H1 (cell line): ENCODE measurements around the gene CDKN1B. TPM values are rescaled to one million over a fixed set of nuclear protein-coding genes. Genes with fewer than 3 reads are reported as not detected.

Source experiments
- CTCF ChIA-PET: fragments of 300-600 bp; sonication (Branson Sonifier 250); formaldehyde crosslinking; loops from one replicate; lab custom pipeline; 2021; ENCODE audit not compliant: partially characterized antibody; lab: Charles Lee
- POLR2A ChIA-PET: fragments of 300-600 bp; sonication (Branson Sonifier 250); formaldehyde crosslinking; loops from one replicate; lab custom pipeline; 2021; ENCODE audit warnings: inconsistent platforms; ENCODE audit not compliant: partially characterized antibody; lab: Charles Lee
- DNase-seq, 2 experiments: peaks; one replicate each; pipeline versions ENCODE4 v3.0.0 to v3.0.0-alpha.2; 2010 to 2022; ENCODE audit warnings: low spot score in 2 of 2, low read depth in 1 of 2, mixed read lengths in 1 of 2
- FAIRE-seq: peaks from 2 replicates; lab custom pipeline; 2011; peaks lifted over from hg19 to GRCh38; lab: Jason Lieb, UNC
- H2AFZ ChIP-seq: 2 replicates; pipeline ENCODE4 v1.8.1; 2012; ENCODE audit warnings: low read length, inconsistent platforms
- H2AK5ac ChIP-seq: 2 replicates; pipeline ENCODE4 v1.6.1; 2013; ENCODE audit warnings: low read depth, low read length
- H2BK120ac ChIP-seq: replicated peaks from 2 replicates; pipeline ENCODE3; 2013; ENCODE audit warnings: low read depth, low read length, inconsistent platforms
- H2BK12ac ChIP-seq: 2 replicates; pipeline ENCODE4 v1.6.1; 2013; ENCODE audit warnings: low read depth, low read length
- H2BK15ac ChIP-seq: 2 replicates; pipeline ENCODE4 v1.6.1; 2013; ENCODE audit warnings: low read length
- H2BK20ac ChIP-seq: 2 replicates; pipeline ENCODE4 v1.6.1; 2013; ENCODE audit warnings: low read length
- H2BK5ac ChIP-seq: 2 replicates; pipeline ENCODE4 v1.6.1; 2013; ENCODE audit warnings: low read depth, low read length
- H3K14ac ChIP-seq: 2 replicates; pipeline ENCODE4 v1.6.1; 2013; ENCODE audit warnings: inconsistent platforms; ENCODE audit not compliant: insufficient read length
- H3K18ac ChIP-seq: 2 replicates; pipeline ENCODE4 v1.6.1; 2013; ENCODE audit warnings: low read length; ENCODE audit errors: extremely low read depth
- H3K23ac ChIP-seq: 2 replicates; pipeline ENCODE4 v1.6.1; 2013; ENCODE audit warnings: inconsistent platforms; ENCODE audit not compliant: insufficient read length
- H3K23me2 ChIP-seq: 2 replicates; pipeline ENCODE4 v1.6.1; 2013; ENCODE audit warnings: low read depth, low read length
- H3K27ac ChIP-seq: 2 replicates; pipeline ENCODE4 v1.6.1; 2011; ENCODE audit warnings: low read depth, low read length, inconsistent platforms
- H3K27me3 ChIP-seq, 4 experiments: replicated peaks in 1 of 4; 1 replicate in 1 of 4; 2 replicates in 3 of 4; pipeline versions ENCODE4 v1.6.1 to v1.8.1; 2011 to 2013; ENCODE audit warnings: low read length in 3 of 4, mild to moderate bottlenecking in 3 of 4, inconsistent platforms in 2 of 4, mixed read lengths in 2 of 4, moderate library complexity in 1 of 4; ENCODE audit not compliant: control insufficient read depth in 3 of 4, insufficient read depth in 3 of 4; ENCODE audit errors: extremely low read depth in 1 of 4
- H3K36me3 ChIP-seq, 4 experiments: 2 replicates each; pipeline versions ENCODE4 v1.6.1 to v1.8.1; 2011 to 2013; ENCODE audit warnings: mild to moderate bottlenecking in 4 of 4, low read length in 3 of 4, moderate library complexity in 2 of 4, control low read depth in 1 of 4, inconsistent platforms in 1 of 4; ENCODE audit not compliant: insufficient read depth in 4 of 4, control insufficient read depth in 2 of 4
- H3K4ac ChIP-seq: replicated peaks from 2 replicates; pipeline ENCODE3; 2013; ENCODE audit warnings: low read length, low read depth, mixed read lengths, inconsistent platforms; ENCODE audit not compliant: insufficient read length
- H3K4me1 ChIP-seq, 4 experiments: replicated peaks in 1 of 4; 1 replicate in 1 of 4; 2 replicates in 3 of 4; pipeline versions ENCODE4 v1.6.1 to v1.8.1; 2011 to 2013; ENCODE audit warnings: low read length in 3 of 4, inconsistent platforms in 2 of 4, mixed read lengths in 1 of 4; ENCODE audit not compliant: insufficient read depth in 4 of 4, control insufficient read depth in 3 of 4
- H3K4me2 ChIP-seq, 2 experiments: 2 replicates each; pipeline versions ENCODE4 v1.6.1 to v1.8.1; 2011 to 2013; ENCODE audit warnings: low read depth in 2 of 2, low read length in 2 of 2, control low read depth in 1 of 2, inconsistent platforms in 1 of 2, mild to moderate bottlenecking in 1 of 2; ENCODE audit not compliant: insufficient read depth in 1 of 2
- H3K4me3 ChIP-seq, 4 experiments: fragments of 200-600, 300-600 bp in 1 of 4; sonication (generic), shearing (Covaris generic), sonication (Bioruptor Twin) in 1 of 4; 2 replicates each; pipeline versions ENCODE4 v1.5.1 to v1.8.1; 2011 to 2016; ENCODE audit warnings: low read length in 4 of 4, low read depth in 3 of 4, control low read depth in 2 of 4, inconsistent platforms in 2 of 4, mild to moderate bottlenecking in 2 of 4, mixed read lengths in 1 of 4, moderate library complexity in 1 of 4; ENCODE audit not compliant: insufficient read depth in 2 of 4; ENCODE audit errors: extremely low read depth in 1 of 4
- H3K56ac ChIP-seq: replicated peaks from 2 replicates; pipeline ENCODE3; 2013; ENCODE audit warnings: low read depth, mild to moderate bottlenecking, mixed read lengths, low read length, inconsistent platforms; ENCODE audit not compliant: insufficient read length
- H3K79me1 ChIP-seq: 2 replicates; pipeline ENCODE4 v1.6.1; 2013; ENCODE audit warnings: low read depth, low read length, control low read depth
- H3K79me2 ChIP-seq, 2 experiments: 2 replicates each; pipeline versions ENCODE4 v1.6.1 to v1.8.1; 2012 to 2013; ENCODE audit warnings: low read length in 2 of 2, mild to moderate bottlenecking in 2 of 2, inconsistent platforms in 1 of 2; ENCODE audit not compliant: insufficient read depth in 2 of 2, control insufficient read depth in 1 of 2
- H3K9ac ChIP-seq, 4 experiments: replicated peaks in 1 of 4; 1 replicate in 1 of 4; 2 replicates in 3 of 4; pipeline versions ENCODE4 v1.6.1 to v1.8.1; 2011 to 2013; ENCODE audit warnings: low read depth in 3 of 4, low read length in 3 of 4, control low read depth in 2 of 4, mild to moderate bottlenecking in 2 of 4, moderate library complexity in 2 of 4, inconsistent platforms in 1 of 4; ENCODE audit errors: extremely low read depth in 1 of 4
- H3K9me3 ChIP-seq, 2 experiments: 2 replicates each; pipeline versions ENCODE4 v1.6.1 to v1.8.1; 2012 to 2013; ENCODE audit warnings: mild to moderate bottlenecking in 2 of 2, moderate library complexity in 2 of 2, control low read depth in 1 of 2, inconsistent platforms in 1 of 2, low read depth in 1 of 2, low read length in 1 of 2, mixed read lengths in 1 of 2; ENCODE audit not compliant: insufficient read depth in 2 of 2
- H4K20me1 ChIP-seq, 2 experiments: replicated peaks in 1 of 2; 2 replicates each; pipeline versions ENCODE3 to v1.8.1; 2011 to 2013; ENCODE audit warnings: inconsistent platforms in 2 of 2, low read length in 2 of 2, mild to moderate bottlenecking in 1 of 2; ENCODE audit not compliant: insufficient read depth in 2 of 2, control insufficient read depth in 1 of 2
- H4K5ac ChIP-seq: 2 replicates; pipeline ENCODE4 v1.6.1; 2013; ENCODE audit warnings: low read length, low read depth, mixed read lengths, inconsistent platforms; ENCODE audit not compliant: insufficient read length
- H4K8ac ChIP-seq: 2 replicates; pipeline ENCODE4 v1.8.0; 2013; ENCODE audit warnings: mild to moderate bottlenecking, moderate library complexity, low read length, inconsistent platforms; ENCODE audit not compliant: insufficient read depth; ENCODE audit errors: extremely low read depth
- H4K91ac ChIP-seq: replicated peaks from 2 replicates; pipeline ENCODE3; 2013; ENCODE audit warnings: low read length, mixed read lengths, inconsistent platforms; ENCODE audit not compliant: insufficient read length
- CHD1 ChIP-seq: IDR thresholded peaks from 2 replicates; pipeline ENCODE4 v1.6.1; 2012; ENCODE audit warnings: low read depth, low read length, improper control_type of control experiment
- CREB1 ChIP-seq: IDR thresholded peaks from 2 replicates; pipeline ENCODE4 v1.6.1; 2012; ENCODE audit warnings: inconsistent platforms
- MAFK ChIP-seq: IDR thresholded peaks from 2 replicates; pipeline ENCODE4 v1.6.1; 2012; ENCODE audit warnings: low read depth, mild to moderate bottlenecking, improper control_type of control experiment, low read length
- POLR2A ChIP-seq, 2 experiments: IDR thresholded peaks; 1 replicate in 1 of 2; 2 replicates in 1 of 2; pipeline ENCODE4 v1.6.1; 2011; ENCODE audit warnings: low read depth in 2 of 2, low read length in 2 of 2, mild to moderate bottlenecking in 2 of 2; ENCODE audit errors: control extremely low read depth in 1 of 2
- RFX5 ChIP-seq: IDR thresholded peaks from 2 replicates; pipeline ENCODE4 v1.6.1; 2011; ENCODE audit warnings: low read depth, low read length, improper control_type of control experiment, borderline replicate concordance
- SIN3A ChIP-seq, 2 experiments: IDR thresholded peaks in 1 of 2; conservative IDR thresholded peaks in 1 of 2; 2 replicates each; pipeline ENCODE4 v1.6.1; 2011 to 2012; ENCODE audit warnings: low read length in 2 of 2, improper control_type of control experiment in 1 of 2, low read depth in 1 of 2, mild to moderate bottlenecking in 1 of 2
- SIRT6 ChIP-seq: IDR thresholded peaks from one replicate; pipeline ENCODE4 v1.7.1; 2012; ENCODE audit warnings: low read length, inconsistent platforms
- TAF1 ChIP-seq: IDR thresholded peaks from 2 replicates; pipeline ENCODE4 v1.6.1; 2011; ENCODE audit warnings: mild to moderate bottlenecking, low read depth, low read length
- TEAD4 ChIP-seq: IDR thresholded peaks from 2 replicates; pipeline ENCODE4 v1.6.1; 2012; ENCODE audit warnings: low read depth, low read length, inconsistent platforms, mixed read lengths
- WGBS, 2 experiments: shearing (Covaris generic) in 1 of 2; methylation state at CpG; one replicate each; pipeline versions ENCODE4 v1.1.6 to v1.1.7; 2013 to 2015; ENCODE audit warnings: low lambda C conversion rate in 2 of 2, mixed read lengths in 2 of 2, inconsistent platforms in 1 of 2, low coverage in 1 of 2, missing lambda C conversion rate in 1 of 2; ENCODE audit not compliant: insufficient replicate concordance in 2 of 2, insufficient coverage in 1 of 2, insufficient read length in 1 of 2; ENCODE audit errors: extremely low coverage in 1 of 2, missing lambda C conversion rate in 1 of 2; 5-methylcytosine and 5-hydroxymethylcytosine counted together
- polyA plus RNA-seq, 7 experiments: library from polyadenylated mRNA; depleted of rRNA in 3 of 7; stranded (reverse) in 5 of 7; unstranded in 2 of 7; fragments of >200 nt in 5 of 7; fragments of 200-250 nt in 2 of 7; gene quantifications; 1 replicate in 5 of 7; 2 replicates in 1 of 7; 4 replicates in 1 of 7; pipeline versions ENCODE4 v1.2.1 to v1.2.3, GENCODE V29; 2011 to 2013; ENCODE audit warnings: missing spikeins in 2 of 7, mixed read lengths in 2 of 7
- total RNA-seq: library from RNA; stranded (reverse); fragmentation: NEBNext Ultra II Directional; extraction: Animal tissue kit (Norgen Biotek cat#: 25700); gene quantifications from 2 replicates; pipeline ENCODE4 v1.2.1, GENCODE V29; 2021

The CDKN1B gene
- total and polyA plus RNA-seq, 2 of the 8 experiments (the other 6 are each of a cell fraction or from before 2014, with no cell fraction given): 6.5 to 27.2 TPM

- H3K9me3 ChIP-seq: no peaks in the 10 kb centered on the region
- TF ChIP-seq CREB1 (peak; percentile 57; the same call in 1 of the 2 replicates), TAF1 (peak; percentile 39; the same call in 1 of the 2 replicates), SIRT6 (no peak), CHD1 (no peak), RFX5 (peak; percentile 65; the same call in 1 of the 2 replicates), TEAD4 (no peak), MAFK (no peak), SIN3A (conservative IDR thresholded peaks at IDR 0.05 in 1 of 2, IDR thresholded peaks at IDR 0.05 in 1 of 2; ENCODE audit: low read depth in 1 of 2, low read length in 2 of 2) (0 out of 4 replicates have a peak, but pooled peaks of 1 of the 2 experiments have one; percentile 1), POLR2A (IDR thresholded peaks at IDR 0.05; ENCODE audit: control extremely low read depth in 1 of 2, low read depth in 2 of 2, low read length in 2 of 2) (peak in 1 of 2 experiments; percentile 9; a peak in 1 of 3 replicates)
- no peak overlapping the region for H3K4ac ChIP-seq
- no peak overlapping the region for H2AK5ac ChIP-seq
- no peak overlapping the region for H2AFZ ChIP-seq
- H3K27me3 ChIP-seq: peaks cover 0 to 3% (median 0%) of the 10 kb centered on the region in 4 experiments; a peak in 2 of 7 replicates
- DNase-seq: peak in 1 of 2 experiments; percentile 52
- H2BK120ac ChIP-seq: no peak overlapping the region
- POLR2A ChIA-PET: interaction anchor here (0.7 to 1.4 kb wide), 3 partner anchors 10 to 140 kb away, joined by 3 to 5 read pairs (median 4); no protein-coding TSS in a partner anchor
- peaks cover 5 to 14% (median 7%) of the 10 kb centered on the region in 4 experiments; a peak in 6 of 7 replicates for H3K4me1 ChIP-seq
- H4K91ac ChIP-seq: no peak overlapping the region
- H3K14ac ChIP-seq: no peak overlapping the region
- H3K79me2 ChIP-seq: peaks cover 0 to 33% of the 10 kb centered on the region in 2 experiments; a peak in 2 of 4 replicates
- H3K23ac ChIP-seq: no peak overlapping the region
- WGBS, 2 experiments: 42% methylated on average over 4 of the region's 4 CpGs; no CpG with 5 or more reads in 1 of the 2 experiments
- peaks cover 5% of the 10 kb centered on the region; the same call in 1 of the 2 replicates for H3K79me1 ChIP-seq
- H3K36me3 ChIP-seq: peaks cover 0 to 4% (median 0%) of the 10 kb centered on the region in 4 experiments; a peak in 1 of 8 replicates
- CTCF ChIA-PET: interaction anchor here (0.6 to 1.0 kb wide), 2 partner anchors 20 to 402 kb away, joined by 4 to 8 read pairs; no protein-coding TSS in a partner anchor
- peak; percentile 95 for FAIRE-seq
- H2BK15ac ChIP-seq: no peak overlapping the region
- peak overlapping the region; percentile 46 for H2BK5ac ChIP-seq
- H3K23me2 ChIP-seq: no peaks in the 10 kb centered on the region; the same call in 1 of the 2 replicates
- peak overlapping the region; percentile 29; the same call in 1 of the 2 replicates for H2BK12ac ChIP-seq
- peak overlapping the region in 1 of 4 experiments; percentile 71; a peak in 2 of 8 replicates for H3K4me3 ChIP-seq
- H3K4me2 ChIP-seq: peak overlapping the region; percentile 82 to 87; a peak in 2 of 4 replicates
- peaks cover 0 to 4% of the 10 kb centered on the region in 2 experiments for H4K20me1 ChIP-seq
- H3K27ac ChIP-seq: peak overlapping the region; percentile 70
- H2BK20ac ChIP-seq: peak overlapping the region; percentile 24; the same call in 1 of the 2 replicates
- H4K8ac ChIP-seq: no peak overlapping the region
- peak overlapping the region in 2 of 4 experiments; percentile 31 to 44; a peak in 2 of 7 replicates for H3K9ac ChIP-seq
- H3K18ac ChIP-seq: no peak overlapping the region
- no peak overlapping the region for H4K5ac ChIP-seq
- H3K56ac ChIP-seq: no peak overlapping the region
Measured at GRCh38 chr12:12685305-12685704, 31.9 kb upstream of the CDKN1B start.
